T47D (cell line): ENCODE measurements around the gene SHKBP1.

Source experiments
- DNase-seq, 2 experiments: peaks; one replicate each; pipeline versions ENCODE4 v3.0.0 to v3.0.0-alpha.2; 2011 to 2012; ENCODE audit warnings: low read depth in 1 of 2, low spot score in 1 of 2
- JUND ChIP-seq: IDR thresholded peaks from 2 replicates; pipeline ENCODE4 v1.6.1; 2012; ENCODE audit warnings: low read depth
- in situ Hi-C: cut with HindIII; loops from 2 replicates; pipeline ENCODE4 v1.10.0; 2016; ENCODE audit warnings: low sequenced_read_pairs, low pct_unique_long_range_greater_than_20kb

SHKBP1 gene

DNA sequence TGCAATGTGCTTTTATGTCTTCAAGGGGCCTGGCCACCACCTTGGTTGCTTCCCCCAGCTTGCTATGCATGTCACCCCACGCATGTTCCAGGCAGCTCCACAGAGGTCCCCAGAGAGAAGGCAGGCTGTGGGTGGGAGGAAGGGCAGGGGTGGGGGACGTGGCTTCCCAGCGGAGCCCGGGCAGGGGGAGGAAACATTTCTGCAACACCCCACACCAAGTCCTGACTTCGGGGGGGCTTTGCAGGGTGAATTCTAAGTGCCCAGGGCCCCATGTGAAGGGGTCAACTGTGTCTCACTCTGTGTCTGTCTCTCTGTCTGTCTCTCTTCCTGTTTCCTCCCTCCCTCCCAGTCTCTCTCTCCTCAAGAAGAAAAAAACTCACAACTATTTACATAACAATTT is 64.1 kb downstream of the SHKBP1 start:
- in situ Hi-C loops = no loop called here
- DNase-seq = no peak
- TF ChIP-seq JUND = no peak
